Stimulated activated CD4-positive, alpha-beta T cell treated with anti-CD3 and anti-CD28 coated beads, Interleukin-2, amount 100 ng/mL, for 24 hours (primary cell): ENCODE data around the gene MAGEF1.
A peak's percentile ranks its signal among the peaks of the same experiment; 100 is the strongest.

Experiments used
- DNase-seq, 2 donors: peaks; one replicate each; pipeline ENCODE4 v3.0.0-alpha.2; 2020

The MAGEF1 gene

DNA sequence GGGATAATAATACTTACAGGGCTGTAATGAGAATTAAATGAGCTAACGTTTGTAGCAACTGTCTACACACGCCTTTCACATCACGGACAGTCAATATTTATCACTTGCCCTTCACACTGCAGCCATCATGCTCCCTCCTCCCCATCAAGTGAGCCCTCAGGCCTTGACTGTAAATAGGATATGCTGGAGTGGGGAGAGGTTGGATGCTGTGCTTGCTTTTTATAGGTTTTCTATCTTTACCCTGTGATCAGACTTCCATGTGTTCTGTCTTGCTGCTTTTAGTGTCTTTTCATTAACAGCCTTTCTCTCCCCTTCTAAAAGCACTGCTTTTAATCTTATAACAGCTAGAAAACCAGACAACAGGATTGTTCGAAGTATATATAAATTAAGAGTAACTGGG lies 12.8 kb upstream of the MAGEF1 start:
- no peak for DNase-seq

- DNase-seq = no peak
Observed at GRCh38 chr3:184719709-184720108, 7.8 kb upstream of the MAGEF1 start.

GRCh38 chr3:184718431-184718830 lies 6.6 kb upstream of the MAGEF1 start:
- DNase-seq = no peak

GRCh38 chr3:184717399-184717983 lies 5.6 kb upstream of the MAGEF1 start:
- no peak for DNase-seq

- DNase-seq = no peak
Observed at GRCh38 chr3:184716622-184717398, 4.9 kb upstream of the MAGEF1 start.

DNA sequence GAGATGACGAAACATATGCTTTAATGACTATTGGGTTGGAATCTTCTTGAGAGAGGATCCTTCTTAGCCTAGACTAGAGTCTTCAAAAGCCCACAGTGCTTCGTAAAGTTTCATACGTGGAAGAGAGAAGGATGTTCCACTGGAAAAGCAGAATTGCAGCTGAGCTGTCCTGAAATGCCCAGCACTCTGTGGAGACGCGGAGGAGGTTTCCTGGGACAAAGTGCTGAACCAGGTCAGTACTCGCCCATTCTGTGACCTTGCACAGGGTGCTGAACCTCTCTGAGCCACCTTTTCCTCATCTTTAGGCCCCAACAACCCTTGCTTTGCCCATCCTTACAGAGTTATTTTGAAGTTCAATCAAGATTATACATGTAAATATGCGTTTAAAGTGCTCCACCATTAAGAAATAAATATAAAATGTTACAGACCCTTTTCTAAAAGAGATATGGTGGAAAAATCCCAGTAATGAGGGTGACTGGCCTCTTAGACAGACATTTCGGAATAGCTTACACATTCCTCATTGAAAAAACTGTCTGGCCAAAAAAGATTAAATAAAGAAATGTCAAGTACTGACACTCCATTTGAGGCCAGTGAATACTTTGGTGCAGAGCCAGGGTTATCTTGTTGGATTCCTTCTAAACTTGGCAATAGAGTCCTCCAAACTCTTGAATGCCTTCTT lies 4.2 kb upstream of the MAGEF1 start:
- no peak for DNase-seq

- no peak for DNase-seq
Observed at GRCh38 chr3:184713521-184713920, 1.7 kb upstream of the MAGEF1 start.

DNA sequence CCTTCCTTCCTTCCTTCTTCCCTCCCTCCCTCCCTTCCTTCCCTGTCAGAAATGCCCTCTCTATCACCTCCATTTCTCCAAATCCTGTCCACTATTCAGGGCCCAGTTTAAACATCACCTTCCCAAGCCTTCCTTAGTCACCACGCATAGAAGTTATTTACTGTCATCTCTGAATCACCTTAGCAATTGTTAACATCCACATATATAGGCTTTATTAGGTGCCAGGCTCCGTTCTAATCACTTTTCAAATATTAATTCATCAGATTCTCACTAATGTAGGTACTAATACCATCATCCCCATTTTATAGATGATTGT lies 1.1 kb upstream of the MAGEF1 start:
- DNase-seq = no peak

DNA sequence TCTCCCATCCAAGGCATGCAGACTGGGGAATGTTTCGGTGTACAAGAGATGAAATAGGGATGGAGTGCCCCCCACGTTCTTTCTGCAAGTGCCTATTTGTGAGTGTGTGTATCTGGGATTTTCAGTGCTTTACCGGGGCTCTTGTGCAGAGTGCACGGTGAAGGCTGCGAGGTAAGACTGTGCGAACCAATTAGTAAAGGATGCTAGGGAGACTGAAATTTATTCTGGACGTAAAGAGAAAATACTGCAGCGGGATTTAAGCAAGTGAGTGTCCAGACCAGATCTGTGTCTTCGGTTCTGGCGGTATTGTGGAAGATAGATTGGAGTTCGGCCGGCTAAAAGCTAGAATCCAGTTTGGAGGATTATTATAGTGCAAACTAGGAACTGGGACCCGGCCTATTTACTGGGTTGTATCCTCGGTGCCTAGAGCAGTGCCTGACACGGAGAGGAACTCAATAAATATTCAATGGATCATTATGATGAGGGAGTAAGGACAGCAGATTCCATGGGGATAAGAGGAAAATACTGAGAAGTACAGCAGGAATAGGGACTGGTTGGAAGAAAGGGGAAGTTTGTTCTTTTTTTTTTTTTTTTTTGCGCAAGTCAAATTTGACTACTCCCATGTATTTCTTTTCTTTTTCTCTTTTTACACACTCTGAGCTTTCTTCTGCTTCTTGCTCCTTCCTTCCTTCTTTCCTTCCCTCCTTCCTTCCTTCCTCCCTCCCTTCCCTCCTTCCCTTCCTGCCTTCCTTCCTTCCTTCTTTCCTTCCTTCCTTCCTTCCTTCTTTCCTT lies 580 bp upstream of the MAGEF1 start:
- DNase-seq = no peak

DNA sequence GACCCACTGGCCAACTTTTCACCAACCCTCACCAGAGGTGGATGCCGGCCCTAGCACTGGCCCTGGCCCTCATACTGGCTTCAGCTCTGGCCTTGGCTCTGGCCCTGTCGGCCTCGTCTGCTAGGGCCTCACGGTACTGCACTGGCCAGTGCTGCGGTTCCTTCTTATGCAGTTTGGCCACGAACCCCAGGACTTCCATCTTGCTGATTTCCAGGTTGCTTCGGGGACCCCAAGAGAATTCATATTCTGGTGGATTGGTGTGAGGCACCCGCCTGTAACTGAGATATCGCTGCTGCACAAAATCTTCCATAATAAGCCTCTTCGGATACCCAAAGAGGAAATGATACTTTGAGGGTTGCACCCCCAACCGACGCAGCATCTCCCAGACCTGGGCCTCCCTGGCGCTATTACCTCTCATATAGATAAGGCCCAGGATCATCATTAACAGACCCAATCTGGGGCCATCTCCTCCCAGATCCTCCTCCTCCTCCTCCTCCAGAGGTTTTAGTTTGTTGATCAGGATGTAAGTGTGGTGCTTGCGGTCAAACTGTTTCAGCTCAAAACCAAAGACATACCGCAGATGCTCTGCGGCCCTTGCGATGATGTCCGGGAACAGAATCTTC lies 883 bp downstream of the MAGEF1 start:
- DNase-seq = peak; percentile 34 to 46

- no peak for DNase-seq
Observed at GRCh38 chr3:184703657-184704056, 8.2 kb downstream of the MAGEF1 start.

DNA sequence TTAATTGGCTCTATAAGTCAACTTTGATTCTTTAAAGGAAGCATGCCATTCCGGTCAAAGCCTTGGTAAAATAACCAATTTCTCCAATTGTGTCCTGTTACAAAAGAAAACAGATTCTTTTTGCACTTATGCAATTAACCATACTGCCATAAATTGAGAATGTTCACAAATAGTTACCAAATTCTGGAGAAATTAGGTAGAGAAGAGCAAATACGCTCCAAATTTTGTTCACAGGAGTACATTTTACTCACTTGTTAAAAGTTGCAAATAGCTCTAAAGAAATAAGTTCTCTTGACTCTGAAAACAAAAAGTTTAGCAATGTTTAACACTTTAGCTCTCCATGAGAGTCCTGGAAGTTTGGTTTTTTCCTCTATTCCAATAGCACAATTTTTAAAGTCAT lies 11.1 kb downstream of the MAGEF1 start:
- DNase-seq = no peak

DNA sequence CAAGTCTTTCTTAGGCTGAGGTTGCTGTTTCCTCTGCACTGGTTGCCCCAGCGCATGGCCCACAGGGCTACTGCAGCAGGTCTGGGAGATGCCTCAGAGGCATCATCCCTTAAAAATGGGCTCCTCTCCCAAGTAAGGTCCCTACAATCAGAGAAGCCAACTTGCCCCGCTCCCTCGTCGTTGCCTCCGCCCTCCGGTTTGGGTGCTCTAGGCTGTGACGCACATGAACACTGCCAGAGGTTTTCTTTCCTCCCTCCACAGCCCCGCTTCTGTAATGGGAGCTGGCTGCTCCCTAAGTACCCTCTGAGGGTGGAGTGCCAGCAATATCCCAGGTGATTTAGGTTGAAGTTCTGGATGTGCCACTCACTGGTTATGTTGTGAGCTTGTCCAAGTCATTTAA lies 14.0 kb downstream of the MAGEF1 start:
- DNase-seq = no peak

GRCh38 chr3:184696697-184697096 lies 15.2 kb downstream of the MAGEF1 start:
- no peak for DNase-seq

GRCh38 chr3:184694716-184695115 lies 17.1 kb downstream of the MAGEF1 start:
- no peak for DNase-seq

DNA sequence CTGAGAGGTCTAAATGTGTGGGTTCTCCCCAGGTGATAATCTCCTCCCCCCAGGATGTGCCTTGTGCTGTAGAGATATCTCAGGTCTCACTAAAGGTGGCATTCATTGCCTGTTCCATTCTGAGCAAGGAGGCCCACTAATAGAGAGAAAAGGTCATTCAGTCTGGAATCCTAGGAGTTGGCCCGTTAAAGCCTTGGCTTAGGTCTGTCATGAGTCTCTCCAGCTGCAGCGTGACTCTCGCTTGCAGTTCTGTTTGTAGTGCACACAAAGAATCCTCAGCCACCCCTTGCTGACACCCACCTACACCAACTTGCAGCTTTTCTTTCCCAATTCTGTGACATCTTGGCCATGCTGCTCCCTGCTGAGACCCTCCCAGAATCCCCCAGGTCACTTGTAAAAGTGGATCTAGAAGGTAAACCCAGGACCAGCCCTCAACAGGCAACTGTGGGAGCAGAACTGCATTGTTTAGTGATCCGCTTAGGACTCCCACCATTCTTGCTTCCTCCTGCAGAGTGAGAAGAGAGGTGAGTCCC lies 17.7 kb downstream of the MAGEF1 start:
- DNase-seq = no peak

DNA sequence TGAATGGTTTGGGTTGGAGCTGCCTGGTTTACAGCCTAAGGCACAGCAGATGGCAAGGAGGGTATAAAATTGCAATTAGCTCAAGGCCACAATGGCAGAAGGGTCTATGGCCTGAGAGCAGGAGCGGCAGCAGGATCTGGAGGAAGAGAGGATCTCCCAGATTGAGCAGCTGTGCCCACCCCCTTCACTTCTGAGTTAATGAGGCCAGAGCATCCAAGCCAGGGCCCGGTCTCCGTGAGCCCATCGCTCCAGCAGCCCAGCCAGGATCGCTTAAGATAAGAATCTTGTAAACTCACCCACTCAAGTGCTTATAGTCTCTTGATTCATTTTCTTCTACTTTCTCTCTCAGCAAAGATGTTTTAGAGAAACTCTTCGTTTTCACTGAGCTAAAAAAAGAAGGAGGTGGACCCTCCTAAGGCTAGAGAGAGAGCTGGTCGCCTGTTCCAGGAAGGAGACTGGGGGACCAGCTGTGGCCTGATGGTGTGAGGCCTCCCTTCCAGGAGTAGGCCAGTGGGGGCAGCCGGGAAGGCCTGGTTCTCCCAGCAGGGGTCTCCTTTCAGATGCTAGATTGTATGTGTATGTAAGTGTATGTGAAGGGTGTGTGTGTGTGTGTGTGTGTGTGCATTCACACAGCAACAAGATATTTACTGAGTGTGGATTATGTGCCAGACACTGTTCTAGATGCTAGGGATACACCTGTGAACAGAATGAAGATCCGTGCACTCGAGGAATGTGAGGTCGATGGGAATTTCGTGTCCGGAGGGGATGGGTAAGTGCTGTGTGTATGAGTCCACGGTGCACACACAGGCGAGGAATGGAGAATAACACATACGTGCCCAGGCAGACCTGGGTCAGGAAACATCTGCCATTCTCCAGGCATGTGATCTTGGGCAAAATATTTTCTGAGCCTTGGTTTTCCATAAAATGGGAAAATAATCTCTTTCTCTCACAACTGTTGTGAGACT lies 18.6 kb downstream of the MAGEF1 start:
- no peak for DNase-seq

DNA sequence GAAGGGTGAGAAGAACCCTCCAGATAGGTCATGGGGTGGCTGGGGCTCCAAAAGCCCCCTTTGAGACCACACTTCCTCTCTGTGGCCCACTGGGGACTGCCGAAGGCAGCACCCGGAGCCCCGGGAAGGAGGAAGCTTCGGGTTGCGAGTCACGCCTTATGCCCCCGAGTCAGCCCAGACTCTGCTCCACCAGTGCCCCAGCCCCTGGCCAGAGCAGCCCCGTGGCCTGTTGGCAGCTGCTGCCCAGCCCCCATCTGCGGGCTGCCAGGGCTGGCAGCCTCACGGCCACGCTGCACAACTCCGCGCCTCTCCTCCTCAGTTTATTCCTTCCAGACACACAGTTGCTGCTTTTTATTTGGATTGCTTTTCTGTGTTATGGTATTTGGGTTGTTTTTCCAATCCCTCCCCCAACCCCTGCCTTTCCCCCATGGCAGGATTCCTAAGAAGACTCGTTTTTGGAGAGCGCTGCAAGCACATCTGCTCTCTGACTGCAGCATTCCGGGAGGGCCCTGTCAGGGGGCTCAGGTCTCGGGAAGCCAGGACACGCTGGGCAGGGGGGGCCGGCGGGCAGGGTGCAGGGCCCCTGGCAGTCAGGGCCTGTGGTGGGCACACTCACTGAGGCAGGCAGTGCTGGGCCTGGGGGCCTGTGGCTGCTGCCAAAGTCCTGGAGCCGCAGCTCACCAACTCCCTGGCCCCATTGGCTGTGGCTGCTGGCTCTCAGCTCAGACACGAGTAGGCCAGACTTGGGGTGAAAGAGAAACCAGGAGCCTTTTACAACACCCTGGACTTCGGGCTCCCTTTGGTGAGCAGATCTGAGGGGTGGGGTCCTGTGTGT lies 20.2 kb downstream of the MAGEF1 start:
- no peak for DNase-seq

- no peak for DNase-seq
Observed at GRCh38 chr3:184690192-184690883, 21.5 kb downstream of the MAGEF1 start.

DNA sequence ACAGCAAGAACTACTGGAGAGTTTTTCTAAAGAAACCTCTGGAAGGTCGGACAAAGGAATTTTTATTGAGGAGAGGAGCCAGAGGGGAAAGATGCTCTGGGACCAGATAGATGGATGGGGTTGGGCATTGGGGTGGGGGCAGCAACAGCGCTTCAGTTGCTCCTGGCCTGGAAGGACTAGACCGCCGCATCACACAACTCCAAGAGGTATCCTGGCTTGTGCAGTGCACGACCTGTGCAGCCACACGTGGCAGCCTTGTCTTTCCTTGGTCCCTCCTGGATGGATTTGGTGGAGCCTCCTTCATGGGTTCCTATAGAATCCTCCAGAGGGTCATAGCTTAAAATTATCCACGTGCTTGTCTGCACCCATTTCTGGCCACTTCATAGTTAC lies 23.0 kb downstream of the MAGEF1 start:
- DNase-seq = no peak
